Keratinocyte (primary cell): ENCODE results near the gene ISM1. TPM values are rescaled to one million over a fixed set of nuclear protein-coding genes. Genes with fewer than 3 reads are reported as not detected.

Experiments
- DNase-seq: peaks from one replicate; pipeline ENCODE4 v3.0.0-alpha.2; 2011; ENCODE audit warnings: low read depth, missing footprints, low spot score
- FAIRE-seq: peaks from 2 replicates; lab custom pipeline; 2011; peaks lifted over from hg19 to GRCh38; lab: Jason Lieb, UNC
- H2AFZ ChIP-seq: 2 replicates; pipeline ENCODE4 v1.6.0; 2012; ENCODE audit warnings: low read length, control low read depth, inconsistent platforms; ENCODE audit not compliant: control insufficient read depth
- H3K27ac ChIP-seq: 2 replicates; pipeline ENCODE4 v1.5.1; 2011; ENCODE audit warnings: low read length; ENCODE audit not compliant: control insufficient read depth, insufficient read depth
- H3K27me3 ChIP-seq: 3 replicates; pipeline ENCODE4 v1.6.0; 2011; ENCODE audit warnings: low read length; ENCODE audit not compliant: control insufficient read depth, insufficient read depth; ENCODE audit errors: extremely low read depth
- H3K36me3 ChIP-seq, 2 experiments: 2 replicates in 1 of 2; 3 replicates in 1 of 2; pipeline ENCODE4 v1.5.1; 2011; ENCODE audit warnings: low read length in 2 of 2, mild to moderate bottlenecking in 1 of 2; ENCODE audit not compliant: control insufficient read depth in 2 of 2, insufficient read depth in 2 of 2; ENCODE audit errors: extremely low read depth in 1 of 2
- H3K4me1 ChIP-seq: 3 replicates; pipeline ENCODE4 v1.5.1; 2011; ENCODE audit warnings: low read length; ENCODE audit not compliant: control insufficient read depth, insufficient read depth; ENCODE audit errors: extremely low read depth
- H3K4me2 ChIP-seq: 3 replicates; pipeline ENCODE4 v1.6.0; 2011; ENCODE audit warnings: low read depth, low read length; ENCODE audit not compliant: control insufficient read depth, insufficient read depth; ENCODE audit errors: extremely low read depth
- H3K4me3 ChIP-seq, 3 experiments: fragments of 200-600 bp in 1 of 3; sonication (generic) in 1 of 3; 2 replicates in 2 of 3; 3 replicates in 1 of 3; pipeline ENCODE4 v1.5.1; 2011 to 2016; ENCODE audit warnings: low read length in 3 of 3, mild to moderate bottlenecking in 3 of 3, control low read depth in 2 of 3, inconsistent platforms in 1 of 3, low read depth in 1 of 3, mixed read lengths in 1 of 3, mixed run types in 1 of 3, moderate library complexity in 1 of 3; ENCODE audit not compliant: control insufficient read depth in 2 of 3, insufficient read depth in 2 of 3; ENCODE audit errors: extremely low read depth in 1 of 3
- H3K79me2 ChIP-seq: 2 replicates; pipeline ENCODE4 v1.6.0; 2012; ENCODE audit warnings: low read length; ENCODE audit not compliant: control insufficient read depth, insufficient read depth
- H3K9ac ChIP-seq: 3 replicates; pipeline ENCODE4 v1.6.0; 2011; ENCODE audit warnings: low read length; ENCODE audit not compliant: control insufficient read depth, insufficient read depth; ENCODE audit errors: extremely low read depth
- H3K9me1 ChIP-seq: 3 replicates; pipeline ENCODE4 v1.6.0; 2011; ENCODE audit warnings: low read length; ENCODE audit not compliant: control insufficient read depth, insufficient read depth; ENCODE audit errors: extremely low read depth
- H3K9me3 ChIP-seq: 2 replicates; pipeline ENCODE4 v1.5.1; 2012; ENCODE audit warnings: low read depth, low read length; ENCODE audit not compliant: control insufficient read depth
- H4K20me1 ChIP-seq: 3 replicates; pipeline ENCODE4 v1.6.0; 2011; ENCODE audit warnings: low read length; ENCODE audit not compliant: control insufficient read depth, insufficient read depth; ENCODE audit errors: extremely low read depth
- CTCF ChIP-seq, 3 experiments: IDR thresholded peaks in 1 of 3; conservative IDR thresholded peaks in 1 of 3; optimal IDR thresholded peaks in 1 of 3; 2 replicates in 2 of 3; 3 replicates in 1 of 3; pipeline versions ENCODE3 to v1.5.1; 2011; ENCODE audit warnings: low read length in 3 of 3, mild to moderate bottlenecking in 3 of 3, moderate library complexity in 2 of 3, control low read depth in 1 of 3, inconsistent platforms in 1 of 3; ENCODE audit not compliant: insufficient read depth in 2 of 3; ENCODE audit errors: extremely low read depth in 1 of 3
- EZH2 ChIP-seq: IDR thresholded peaks from one replicate; pipeline ENCODE4 v1.6.1; 2012; ENCODE audit warnings: inconsistent platforms, mild to moderate bottlenecking, low read length, moderate library complexity
- dilution Hi-C: fragments of 300-500 bp; cut with MboI; formaldehyde crosslinking; loops from one replicate; pipeline ENCODE4 v1.7.0; 2020; ENCODE audit warnings: low sequenced_read_pairs; ENCODE audit not compliant: extremely low pct_ligation_motif_present
- polyA plus RNA-seq, 5 experiments: library from polyadenylated mRNA; depleted of rRNA in 3 of 5; stranded (reverse) in 3 of 5; stranded (forward) in 1 of 5; unstranded in 1 of 5; fragments of >200 nt; gene quantifications; 1 replicate in 1 of 5; 2 replicates in 3 of 5; 3 replicates in 1 of 5; pipeline versions ENCODE4 v1.2.1 to v1.2.3, GENCODE V29; 2011 to 2012; ENCODE audit warnings: missing spikeins in 2 of 5, low read depth in 1 of 5, low replicate concordance in 1 of 5

The ISM1 gene
- polyA plus RNA-seq, 1 donor (not counting 4 experiments of a cell fraction or from before 2014, with no cell fraction given) = 3.3 TPM

GRCh38 chr20:13348311-13349234, 127.5 kb downstream of the ISM1 start:
- DNase-seq (no peak), FAIRE-seq (no peak)
- dilution Hi-C loops = no loop called here
- Histone ChIP-seq H3K27ac (no peak overlapping the region), H3K9me3 (no peaks in the 10 kb centered on the region), H3K4me1 (no peaks in the 10 kb centered on the region), H3K9me1 (no peaks in the 10 kb centered on the region), H3K4me3 (no peak overlapping the region), H3K36me3 (no peaks in the 10 kb centered on the region), H3K79me2 (no peaks in the 10 kb centered on the region), H2AFZ (no peak overlapping the region), H3K9ac (no peak overlapping the region), H3K4me2 (no peak overlapping the region), H4K20me1 (no peaks in the 10 kb centered on the region), H3K27me3 (no peaks in the 10 kb centered on the region)
- no peak for TF ChIP-seq CTCF (optimal IDR thresholded peaks at IDR 0.05 in 1 of 3, IDR thresholded peaks at IDR 0.05 in 1 of 3, conservative IDR thresholded peaks at IDR 0.05 in 1 of 3; ENCODE audit: extremely low read depth in 1 of 3, insufficient read depth in 2 of 3, low read length in 3 of 3)

GRCh38 chr20:13349235-13349604, 128.1 kb downstream of the ISM1 start:
- H3K4me2 ChIP-seq = no peak overlapping the region
- no peak overlapping the region for H2AFZ ChIP-seq
- no peak overlapping the region for H3K27ac ChIP-seq
- dilution Hi-C loops = no loop called here
- no peaks in the 10 kb centered on the region for H3K9me3 ChIP-seq
- no peak overlapping the region for H3K9ac ChIP-seq
- H3K4me3 ChIP-seq = no peak overlapping the region
- no peaks in the 10 kb centered on the region for H3K27me3 ChIP-seq
- H3K4me1 ChIP-seq = no peaks in the 10 kb centered on the region
- TF ChIP-seq CTCF (optimal IDR thresholded peaks at IDR 0.05 in 1 of 3, IDR thresholded peaks at IDR 0.05 in 1 of 3, conservative IDR thresholded peaks at IDR 0.05 in 1 of 3; ENCODE audit: extremely low read depth in 1 of 3, insufficient read depth in 2 of 3, low read length in 3 of 3) (no peak), EZH2 (no peak)
- H3K36me3 ChIP-seq = no peaks in the 10 kb centered on the region
- no peaks in the 10 kb centered on the region for H4K20me1 ChIP-seq
- no peak for FAIRE-seq
- no peaks in the 10 kb centered on the region for H3K79me2 ChIP-seq
- DNase-seq = no peak
- H3K9me1 ChIP-seq = no peaks in the 10 kb centered on the region

Other genes with a start within 250 kb of the ISM1 start
- gene SPTLC3, start 212.3 kb upstream of the ISM1 start, polyA plus RNA-seq = 6.5 to 11.4 TPM (median 10.0 TPM) in 3 replicates